Osteocyte (in vitro differentiated cells): ENCODE data around the gene HYAL3. TPM values are rescaled to one million over a fixed set of nuclear protein-coding genes. Genes with fewer than 3 reads are reported as not detected.

Source experiments
- DNase-seq: peaks from one replicate; pipeline ENCODE4 v3.0.0; 2021; ENCODE audit warnings: mixed read lengths; ENCODE audit not compliant: unreplicated experiment; ENCODE audit errors: extremely low spot score
- H3K27ac Mint-ChIP-seq: one replicate; pipeline ENCODE4 v1.8.0; 2021; ENCODE audit warnings: mild to moderate bottlenecking, mixed read lengths; ENCODE audit not compliant: unreplicated experiment
- H3K27me3 Mint-ChIP-seq: one replicate; pipeline ENCODE4 v1.8.0; 2021; ENCODE audit warnings: mixed read lengths; ENCODE audit not compliant: unreplicated experiment
- H3K36me3 Mint-ChIP-seq: one replicate; pipeline ENCODE4 v1.8.0; 2021; ENCODE audit warnings: mixed read lengths; ENCODE audit not compliant: unreplicated experiment
- H3K4me1 Mint-ChIP-seq: one replicate; pipeline ENCODE4 v1.8.0; 2021; ENCODE audit warnings: mixed read lengths; ENCODE audit not compliant: unreplicated experiment
- H3K4me3 Mint-ChIP-seq: one replicate; pipeline ENCODE4 v1.8.0; 2021; ENCODE audit warnings: mild to moderate bottlenecking, moderate library complexity, mixed read lengths; ENCODE audit not compliant: unreplicated experiment
- H3K9me3 Mint-ChIP-seq: one replicate; pipeline ENCODE4 v1.8.0; 2021; ENCODE audit warnings: mixed read lengths; ENCODE audit not compliant: unreplicated experiment
- CTCF ChIP-seq: fragments of 200-600 bp; sonication (generic); IDR thresholded peaks from 2 replicates; pipeline ENCODE4 v1.5.0; 2021; ENCODE audit warnings: antibody characterized with exemption, mild to moderate bottlenecking, moderate library complexity
- total RNA-seq: library from RNA; stranded (reverse); gene quantifications from 2 replicates; pipeline ENCODE4 v1.2.1, GENCODE V29; 2021

The HYAL3 gene
- total RNA-seq, 1 donor from 2014 or later, result 2.3 TPM

- Mint-ChIP-seq H3K4me3 (no peak within 1 kb of the TSS), H3K27me3 (peaks cover 16% of the 10 kb centered on the region), H3K9me3 (no peaks in the 10 kb centered on the region), H3K36me3 (no peaks in the 10 kb centered on the region), H3K4me1 (peaks cover 14% of the 10 kb centered on the region), H3K27ac (no peak within 1 kb of the TSS)
- DNase-seq, result no peak
- TF ChIP-seq CTCF, result no peak
Measured at GRCh38 chr3:50278880-50279224, 20.4 kb downstream of the HYAL3 start, which contains the start of gene LSMEM2. Gene LSMEM2 (plus strand): TSS chr3:50279087. CDS start chr3:50279114, 27 bp downstream.

- H3K9me3 Mint-ChIP-seq, result no peaks in the 10 kb centered on the region
- TF ChIP-seq CTCF, result no peak
- no peak for DNase-seq
- no peak overlapping the region for H3K4me3 Mint-ChIP-seq
- peaks cover 14% of the 10 kb centered on the region for H3K4me1 Mint-ChIP-seq
- H3K27ac Mint-ChIP-seq, result no peak overlapping the region
- peaks cover 16% of the 10 kb centered on the region for H3K27me3 Mint-ChIP-seq
- no peaks in the 10 kb centered on the region for H3K36me3 Mint-ChIP-seq
Measured at GRCh38 chr3:50278123-50278879, 20.9 kb downstream of the HYAL3 start.

- DNase-seq, result no peak
- Mint-ChIP-seq H3K9me3 (no peaks in the 10 kb centered on the region), H3K4me1 (peaks cover 17% of the 10 kb centered on the region), H3K27ac (no peak overlapping the region), H3K4me3 (no peak overlapping the region), H3K36me3 (no peaks in the 10 kb centered on the region), H3K27me3 (peaks cover 16% of the 10 kb centered on the region)
- no peak for TF ChIP-seq CTCF
Measured at GRCh38 chr3:50276762-50277101, 22.5 kb downstream of the HYAL3 start.

- no peak for DNase-seq
- Mint-ChIP-seq H3K27ac (no peak overlapping the region), H3K36me3 (no peaks in the 10 kb centered on the region), H3K4me1 (peaks cover 17% of the 10 kb centered on the region), H3K9me3 (no peaks in the 10 kb centered on the region), H3K4me3 (no peak overlapping the region), H3K27me3 (peaks cover 16% of the 10 kb centered on the region)
- TF ChIP-seq CTCF, result no peak
Measured at GRCh38 chr3:50275996-50276761, 23.0 kb downstream of the HYAL3 start.
